Measurements from ENCODE around the gene RASAL2. TPM values are rescaled to one million over a fixed set of nuclear protein-coding genes. Genes with fewer than 3 reads are reported as not detected.

The RASAL2 gene
- total RNA-seq, 1 donor from 2014 or later: 7.7 TPM

- no peak for TF ChIP-seq CTCF (conservative IDR thresholded peaks at IDR 0.05; ENCODE audit: low read depth, low read length)
- H3K4me3 ChIP-seq (ENCODE audit: low read depth, low read length): no peak overlapping the region
- no peak for DNase-seq (ENCODE audit: low read depth)
Measured at GRCh38 chr1:178071811-178072210, 22.1 kb upstream of the RASAL2 start.

GRCh38 chr1:178072326-178072725, 21.6 kb upstream of the RASAL2 start:
- no peak for TF ChIP-seq CTCF (conservative IDR thresholded peaks at IDR 0.05; ENCODE audit: low read depth, low read length)
- no peak for DNase-seq (ENCODE audit: low read depth)
- no peak overlapping the region for H3K4me3 ChIP-seq (ENCODE audit: low read depth, low read length)

GRCh38 chr1:178075333-178075732, 18.6 kb upstream of the RASAL2 start:
- no peak for TF ChIP-seq CTCF (conservative IDR thresholded peaks at IDR 0.05; ENCODE audit: low read depth, low read length)
- H3K4me3 ChIP-seq (ENCODE audit: low read depth, low read length): no peak overlapping the region
- DNase-seq (ENCODE audit: low read depth): no peak

- no peak for DNase-seq (ENCODE audit: low read depth)
- no peak for TF ChIP-seq CTCF (conservative IDR thresholded peaks at IDR 0.05; ENCODE audit: low read depth, low read length)
- no peak overlapping the region for H3K4me3 ChIP-seq (ENCODE audit: low read depth, low read length)
Measured at GRCh38 chr1:178076607-178077006, 17.3 kb upstream of the RASAL2 start.

GRCh38 chr1:178077917-178078316, 16.0 kb upstream of the RASAL2 start:
- no peak for DNase-seq (ENCODE audit: low read depth)
- no peak overlapping the region for H3K4me3 ChIP-seq (ENCODE audit: low read depth, low read length)
- no peak for TF ChIP-seq CTCF (conservative IDR thresholded peaks at IDR 0.05; ENCODE audit: low read depth, low read length)

- TF ChIP-seq CTCF (conservative IDR thresholded peaks at IDR 0.05; ENCODE audit: low read depth, low read length): no peak
- no peak overlapping the region for H3K4me3 ChIP-seq (ENCODE audit: low read depth, low read length)
- no peak for DNase-seq (ENCODE audit: low read depth)
Measured at GRCh38 chr1:178086294-178086693, 7.6 kb upstream of the RASAL2 start.

- TF ChIP-seq CTCF (conservative IDR thresholded peaks at IDR 0.05; ENCODE audit: low read depth, low read length): no peak
- no peak overlapping the region for H3K4me3 ChIP-seq (ENCODE audit: low read depth, low read length)
- no peak for DNase-seq (ENCODE audit: low read depth)
Measured at GRCh38 chr1:178086766-178087165, 7.1 kb upstream of the RASAL2 start.

Data from epithelial cell of proximal tubule (primary cell).